ENCODE data around the gene TNP2. TPM values are rescaled to one million over a fixed set of nuclear protein-coding genes. Genes with fewer than 3 reads are reported as not detected.
"Not testable (repeated sequence)": the region's sequence is repeated elsewhere in the genome, so short reads cannot be mapped to it uniquely, and the experiment has no call there.

The TNP2 gene
- total and polyA plus RNA-seq, 2 experiments from 2014 or later: not detected

GRCh38 chr16:11289696-11290095 lies 20.6 kb upstream of the TNP2 start:
- not testable (repeated sequence) for H3K4me3 ChIP-seq

GRCh38 chr16:11289202-11289601 lies 20.1 kb upstream of the TNP2 start:
- no peaks in the 10 kb centered on the region for H3K79me2 ChIP-seq (replicated peaks; ENCODE audit: insufficient read depth)
- no peak overlapping the region for H3K4me3 ChIP-seq
- H3K27me3 ChIP-seq (ENCODE audit: insufficient read depth): no peaks in the 10 kb centered on the region
- H4K20me1 ChIP-seq (replicated peaks; ENCODE audit: insufficient read depth): no peaks in the 10 kb centered on the region
- no peak overlapping the region for H3K27ac ChIP-seq (ENCODE audit: low read depth)
- DNase-seq (ENCODE audit: low spot score) (no peak), ATAC-seq (no peak)
- Mint-ChIP-seq H3K4me1 (peaks cover 14% of the 10 kb centered on the region), H3K27ac (no peak overlapping the region), H3K27me3 (ENCODE audit: insufficient read depth, low read depth, poor library complexity) (peaks cover 6% of the 10 kb centered on the region), H3K36me3 (ENCODE audit: low read depth) (no peaks in the 10 kb centered on the region), H3K4me3 (no peak overlapping the region), H3K9me3 (no peaks in the 10 kb centered on the region)
- TF ChIP-seq CTCF (conservative IDR thresholded peaks at IDR 0.05; ENCODE audit: low read depth in 2 of 2): no peak
- TF ChIP-seq ZNF331 (CRISPR knock-in tag; IDR thresholded peaks at IDR 0.05; ENCODE audit: low read depth): no peak
- no peak for TF ChIP-seq ZNF114 (CRISPR knock-in tag; IDR thresholded peaks at IDR 0.05)
- TF ChIP-seq EZH2 (IDR thresholded peaks at IDR 0.05; ENCODE audit: low read depth, unreplicated experiment): no peak
- TF ChIP-seq, protein P1, sequence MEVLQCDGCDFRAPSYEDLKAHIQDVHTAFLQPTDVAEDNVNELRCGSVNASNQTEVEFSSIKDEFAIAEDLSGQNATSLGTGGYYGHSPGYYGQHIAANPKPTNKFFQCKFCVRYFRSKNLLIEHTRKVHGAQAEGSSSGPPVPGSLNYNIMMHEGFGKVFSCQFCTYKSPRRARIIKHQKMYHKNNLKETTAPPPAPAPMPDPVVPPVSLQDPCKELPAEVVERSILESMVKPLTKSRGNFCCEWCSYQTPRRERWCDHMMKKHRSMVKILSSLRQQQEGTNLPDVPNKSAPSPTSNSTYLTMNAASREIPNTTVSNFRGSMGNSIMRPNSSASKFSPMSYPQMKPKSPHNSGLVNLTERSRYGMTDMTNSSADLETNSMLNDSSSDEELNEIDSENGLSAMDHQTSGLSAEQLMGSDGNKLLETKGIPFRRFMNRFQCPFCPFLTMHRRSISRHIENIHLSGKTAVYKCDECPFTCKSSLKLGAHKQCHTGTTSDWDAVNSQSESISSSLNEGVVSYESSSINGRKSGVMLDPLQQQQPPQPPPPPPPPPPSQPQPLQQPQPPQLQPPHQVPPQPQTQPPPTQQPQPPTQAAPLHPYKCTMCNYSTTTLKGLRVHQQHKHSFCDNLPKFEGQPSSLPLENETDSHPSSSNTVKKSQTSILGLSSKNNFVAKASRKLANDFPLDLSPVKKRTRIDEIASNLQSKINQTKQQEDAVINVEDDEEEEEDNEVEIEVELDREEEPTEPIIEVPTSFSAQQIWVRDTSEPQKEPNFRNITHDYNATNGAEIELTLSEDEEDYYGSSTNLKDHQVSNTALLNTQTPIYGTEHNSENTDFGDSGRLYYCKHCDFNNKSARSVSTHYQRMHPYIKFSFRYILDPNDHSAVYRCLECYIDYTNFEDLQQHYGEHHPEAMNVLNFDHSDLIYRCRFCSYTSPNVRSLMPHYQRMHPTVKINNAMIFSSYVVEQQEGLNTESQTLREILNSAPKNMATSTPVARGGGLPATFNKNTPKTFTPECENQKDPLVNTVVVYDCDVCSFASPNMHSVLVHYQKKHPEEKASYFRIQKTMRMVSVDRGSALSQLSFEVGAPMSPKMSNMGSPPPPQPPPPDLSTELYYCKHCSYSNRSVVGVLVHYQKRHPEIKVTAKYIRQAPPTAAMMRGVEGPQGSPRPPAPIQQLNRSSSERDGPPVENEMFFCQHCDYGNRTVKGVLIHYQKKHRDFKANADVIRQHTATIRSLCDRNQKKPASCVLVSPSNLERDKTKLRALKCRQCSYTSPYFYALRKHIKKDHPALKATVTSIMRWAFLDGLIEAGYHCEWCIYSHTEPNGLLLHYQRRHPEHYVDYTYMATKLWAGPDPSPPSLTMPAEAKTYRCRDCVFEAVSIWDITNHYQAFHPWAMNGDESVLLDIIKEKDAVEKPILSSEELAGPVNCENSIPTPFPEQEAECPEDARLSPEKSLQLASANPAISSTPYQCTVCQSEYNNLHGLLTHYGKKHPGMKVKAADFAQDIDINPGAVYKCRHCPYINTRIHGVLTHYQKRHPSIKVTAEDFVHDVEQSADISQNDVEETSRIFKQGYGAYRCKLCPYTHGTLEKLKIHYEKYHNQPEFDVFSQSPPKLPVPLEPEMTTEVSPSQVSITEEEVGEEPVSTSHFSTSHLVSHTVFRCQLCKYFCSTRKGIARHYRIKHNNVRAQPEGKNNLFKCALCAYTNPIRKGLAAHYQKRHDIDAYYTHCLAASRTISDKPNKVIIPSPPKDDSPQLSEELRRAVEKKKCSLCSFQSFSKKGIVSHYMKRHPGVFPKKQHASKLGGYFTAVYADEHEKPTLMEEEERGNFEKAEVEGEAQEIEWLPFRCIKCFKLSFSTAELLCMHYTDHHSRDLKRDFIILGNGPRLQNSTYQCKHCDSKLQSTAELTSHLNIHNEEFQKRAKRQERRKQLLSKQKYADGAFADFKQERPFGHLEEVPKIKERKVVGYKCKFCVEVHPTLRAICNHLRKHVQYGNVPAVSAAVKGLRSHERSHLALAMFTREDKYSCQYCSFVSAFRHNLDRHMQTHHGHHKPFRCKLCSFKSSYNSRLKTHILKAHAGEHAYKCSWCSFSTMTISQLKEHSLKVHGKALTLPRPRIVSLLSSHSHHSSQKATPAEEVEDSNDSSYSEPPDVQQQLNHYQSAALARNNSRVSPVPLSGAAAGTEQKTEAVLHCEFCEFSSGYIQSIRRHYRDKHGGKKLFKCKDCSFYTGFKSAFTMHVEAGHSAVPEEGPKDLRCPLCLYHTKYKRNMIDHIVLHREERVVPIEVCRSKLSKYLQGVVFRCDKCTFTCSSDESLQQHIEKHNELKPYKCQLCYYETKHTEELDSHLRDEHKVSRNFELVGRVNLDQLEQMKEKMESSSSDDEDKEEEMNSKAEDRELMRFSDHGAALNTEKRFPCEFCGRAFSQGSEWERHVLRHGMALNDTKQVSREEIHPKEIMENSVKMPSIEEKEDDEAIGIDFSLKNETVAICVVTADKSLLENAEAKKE (CRISPR knock-in tag; IDR thresholded peaks at IDR 0.05): no peak
- no peak for TF ChIP-seq CREB1 (CRISPR knock-in tag; IDR thresholded peaks at IDR 0.05; ENCODE audit: low read depth)
- H3F3A ChIP-seq (replicated peaks; ENCODE audit: low read depth): 0 out of 2 replicates have a peak, but pooled peaks cover 2% of the 10 kb centered on the region
- H2AFZ ChIP-seq: peak overlapping the region; percentile 78; the same call in 1 of the 2 replicates
- H3K4me2 ChIP-seq: no peak overlapping the region
- H3K36me3 ChIP-seq (ENCODE audit: insufficient read depth): no peaks in the 10 kb centered on the region
- H3K9me2 ChIP-seq (ENCODE audit: insufficient read depth): no peaks in the 10 kb centered on the region
- peaks cover 4% of the 10 kb centered on the region; the same call in 1 of the 2 replicates for H3K4me1 ChIP-seq (ENCODE audit: insufficient read depth)

More at GRCh38 chr16:11289696-11290095, 20.6 kb upstream of the TNP2 start:
- H3K9me3 Mint-ChIP-seq; H3K36me3 Mint-ChIP-seq (ENCODE audit: low read depth); H3K79me2 ChIP-seq (replicated peaks; ENCODE audit: insufficient read depth); H3K9me2 ChIP-seq (ENCODE audit: insufficient read depth); H3K36me3 ChIP-seq (ENCODE audit: insufficient read depth); H3K27ac Mint-ChIP-seq; H3K4me1 ChIP-seq (ENCODE audit: insufficient read depth); ATAC-seq; H3F3A ChIP-seq (replicated peaks; ENCODE audit: low read depth); H4K20me1 ChIP-seq (replicated peaks; ENCODE audit: insufficient read depth); H2AFZ ChIP-seq; H3K27me3 ChIP-seq (ENCODE audit: insufficient read depth); H3K27ac ChIP-seq (ENCODE audit: low read depth); H3K4me3 Mint-ChIP-seq; DNase-seq (ENCODE audit: low spot score); H3K4me2 ChIP-seq; H3K27me3 Mint-ChIP-seq (ENCODE audit: insufficient read depth, low read depth, poor library complexity): not testable (repeated sequence)
- peaks cover 14% of the 10 kb centered on the region for H3K4me1 Mint-ChIP-seq
